Measurements from ENCODE around the gene ZNF808.
"Not testable (repeated sequence)": the region's sequence is repeated elsewhere in the genome, so short reads cannot be mapped to it uniquely, and the experiment has no call there.

ZNF808 gene

DNA sequence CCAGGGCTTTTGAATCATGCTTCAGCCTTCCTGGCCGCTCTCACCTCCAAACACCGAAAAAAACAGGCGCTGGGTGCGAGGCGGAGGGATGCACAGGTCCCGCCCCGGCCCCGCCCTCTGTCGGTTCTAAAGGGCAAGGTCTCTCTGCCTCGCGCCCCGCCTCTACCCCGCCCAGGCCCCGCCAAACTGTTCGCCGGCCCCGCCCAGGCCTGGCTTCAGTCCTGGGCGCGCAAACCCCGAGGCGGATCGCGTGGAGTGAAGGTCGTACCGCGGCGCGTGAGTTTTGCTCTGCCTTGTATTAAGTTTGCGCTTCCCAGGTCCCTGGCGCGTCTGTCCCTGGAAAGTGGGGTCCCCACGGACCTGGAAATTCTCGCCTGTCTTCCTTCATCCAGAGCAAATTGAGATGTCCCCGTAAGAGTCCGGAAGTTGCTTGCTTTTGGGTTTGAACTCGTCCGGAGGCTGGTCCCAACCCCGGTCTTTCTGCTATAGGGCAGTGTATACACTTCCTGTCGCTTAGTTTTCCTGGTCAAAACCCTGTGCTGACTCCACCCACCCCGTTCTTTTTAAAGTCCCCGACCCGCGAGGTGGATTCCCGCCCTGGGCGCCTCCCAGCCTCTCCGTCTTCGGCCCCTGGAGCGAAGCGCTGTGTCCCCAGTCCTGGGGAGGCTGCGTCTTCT is 8.4 kb downstream of the ZNF808 start:
- peak; percentile 79 to 90 (median 87) for DNase-seq (ENCODE audit: low read depth in 2 of 3, low spot score in 1 of 3)

DNA sequence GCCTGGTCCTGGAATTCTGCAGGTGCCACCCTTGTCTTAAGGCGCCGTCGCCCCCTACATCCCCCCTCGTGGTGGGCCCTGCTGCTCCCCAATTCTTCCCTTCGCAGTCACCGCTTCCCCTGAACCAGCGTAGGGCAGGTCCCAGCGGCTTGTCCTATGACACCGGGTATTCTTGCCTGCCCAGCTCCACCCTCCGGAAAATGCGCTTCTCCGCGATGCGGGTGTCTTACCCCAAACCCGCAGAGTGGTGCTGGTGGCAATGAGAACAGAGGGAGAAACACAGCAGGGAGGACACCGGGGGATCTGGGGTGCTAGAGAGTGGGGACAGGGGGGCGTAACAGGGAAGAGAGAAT is 9.0 kb downstream of the ZNF808 start:
- DNase-seq (ENCODE audit: low read depth in 2 of 3, low spot score in 1 of 3), result peak in 2 of 3 donors; percentile 6 to 42

DNA sequence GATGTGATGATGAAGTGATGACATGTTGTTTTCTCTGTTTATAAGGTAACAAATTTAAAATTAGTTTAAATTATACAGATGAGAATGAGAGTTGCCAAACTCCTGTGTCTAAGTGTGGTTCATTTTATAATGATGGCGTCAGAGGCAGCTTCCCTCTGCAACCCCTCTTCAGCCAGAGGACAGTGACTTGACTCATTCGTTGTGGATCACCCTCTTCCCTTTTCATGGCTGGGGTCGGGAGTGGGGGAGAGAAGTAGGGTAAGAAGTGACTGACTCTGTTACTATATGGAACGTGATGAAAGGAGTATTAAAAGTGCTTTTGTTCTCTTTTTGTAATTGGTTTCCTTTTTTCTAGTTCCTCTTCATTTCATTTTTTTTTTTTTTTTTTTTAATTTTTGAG is 11.3 kb downstream of the ZNF808 start:
- DNase-seq (ENCODE audit: low read depth in 2 of 3, low spot score in 1 of 3), result not testable (repeated sequence)

DNA sequence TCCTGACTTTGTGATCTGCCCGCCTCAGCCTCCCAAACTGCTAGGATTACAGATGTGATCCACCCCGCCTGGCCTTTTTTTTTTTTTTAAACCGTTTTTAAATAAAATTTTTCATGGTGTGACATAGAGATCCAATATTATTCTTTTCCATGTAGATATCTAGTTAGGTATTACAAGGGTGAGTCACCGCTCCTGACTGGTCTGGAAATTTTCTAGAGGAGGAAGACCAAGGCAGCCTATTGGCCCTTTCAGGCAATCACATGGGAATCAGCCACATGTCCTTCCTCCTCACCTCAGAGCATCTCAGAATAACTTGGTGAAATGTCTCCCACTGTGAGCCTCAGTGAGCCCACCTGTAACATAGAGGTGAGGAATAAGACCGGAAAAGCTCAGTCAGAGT is 13.7 kb downstream of the ZNF808 start:
- not testable (repeated sequence) for DNase-seq (ENCODE audit: low read depth in 2 of 3, low spot score in 1 of 3)

DNA sequence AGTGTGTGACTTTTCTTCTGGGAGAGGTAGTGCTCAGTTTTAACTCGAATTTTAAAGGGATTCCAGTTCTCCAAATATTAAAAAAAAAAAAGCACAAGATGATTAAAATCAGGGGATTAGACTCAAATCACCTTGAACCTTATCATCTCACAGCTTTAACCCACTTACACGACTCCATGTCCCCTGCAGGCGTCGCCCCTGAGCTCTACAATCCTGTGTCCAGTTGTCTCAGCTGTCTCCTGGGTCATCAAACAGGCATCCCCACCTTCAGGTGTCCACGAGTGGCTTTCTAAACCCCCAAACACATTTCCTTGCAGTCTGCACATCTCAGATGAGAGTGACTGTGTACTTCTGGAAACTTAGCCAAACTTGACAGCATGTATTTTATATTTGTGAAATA is 14.1 kb downstream of the ZNF808 start:
- DNase-seq (ENCODE audit: low read depth in 2 of 3, low spot score in 1 of 3), result no peak

DNA sequence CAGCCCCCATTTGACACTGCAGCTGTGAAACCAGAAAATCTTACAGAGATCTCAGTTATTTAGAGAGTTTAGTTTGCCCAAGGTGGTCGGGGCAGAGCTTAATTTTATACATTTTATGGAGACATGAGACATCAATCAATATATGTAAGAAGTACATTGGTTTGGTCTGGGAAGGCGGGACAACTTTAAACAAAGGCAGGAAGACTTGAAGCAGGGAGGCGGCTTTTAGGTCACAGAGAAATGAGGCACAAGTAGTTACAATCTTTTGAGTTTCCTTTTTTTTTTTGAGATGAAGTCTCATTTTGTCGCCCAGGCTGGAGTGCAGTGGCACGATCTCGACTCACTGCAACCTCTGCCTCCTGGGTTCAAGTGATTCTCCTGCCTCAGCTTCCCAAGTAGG is 15.1 kb downstream of the ZNF808 start:
- DNase-seq (ENCODE audit: low read depth in 2 of 3, low spot score in 1 of 3), result not testable (repeated sequence)

DNA sequence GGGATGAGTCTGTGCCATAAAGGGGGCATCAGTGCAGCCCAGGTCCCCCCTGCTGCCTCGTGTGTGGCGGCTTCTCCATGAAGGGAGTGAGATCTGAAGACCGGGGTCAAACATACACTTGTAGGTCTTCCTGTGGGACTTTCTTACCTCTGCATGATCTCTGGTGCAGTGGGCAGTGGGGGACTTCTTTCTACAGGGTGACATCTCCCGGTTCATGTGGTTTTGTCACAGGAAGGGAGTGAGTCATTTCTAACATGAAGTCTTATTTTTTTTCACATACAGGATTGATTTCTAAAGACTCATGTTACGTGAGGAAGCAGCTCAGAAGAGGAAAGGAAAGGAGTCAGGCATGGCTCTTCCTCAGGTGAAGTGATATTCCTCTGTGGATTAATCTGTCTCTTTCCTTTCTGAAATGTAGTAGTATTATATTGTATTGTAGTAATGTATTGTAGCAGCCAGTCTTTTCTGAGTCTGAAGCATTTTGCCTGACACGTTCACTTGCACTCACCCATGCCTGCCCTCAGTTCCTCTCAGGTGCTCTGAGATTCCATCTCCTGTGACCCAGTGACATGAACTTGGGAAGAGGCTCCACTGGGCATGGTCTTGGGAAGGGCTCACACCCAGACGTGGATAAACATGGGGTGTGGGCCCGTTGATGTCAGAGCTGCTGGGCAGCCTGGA is 15.7 kb downstream of the ZNF808 start:
- peak in 1 of 3 donors; percentile 9 for DNase-seq (ENCODE audit: low read depth in 2 of 3, low spot score in 1 of 3)

DNA sequence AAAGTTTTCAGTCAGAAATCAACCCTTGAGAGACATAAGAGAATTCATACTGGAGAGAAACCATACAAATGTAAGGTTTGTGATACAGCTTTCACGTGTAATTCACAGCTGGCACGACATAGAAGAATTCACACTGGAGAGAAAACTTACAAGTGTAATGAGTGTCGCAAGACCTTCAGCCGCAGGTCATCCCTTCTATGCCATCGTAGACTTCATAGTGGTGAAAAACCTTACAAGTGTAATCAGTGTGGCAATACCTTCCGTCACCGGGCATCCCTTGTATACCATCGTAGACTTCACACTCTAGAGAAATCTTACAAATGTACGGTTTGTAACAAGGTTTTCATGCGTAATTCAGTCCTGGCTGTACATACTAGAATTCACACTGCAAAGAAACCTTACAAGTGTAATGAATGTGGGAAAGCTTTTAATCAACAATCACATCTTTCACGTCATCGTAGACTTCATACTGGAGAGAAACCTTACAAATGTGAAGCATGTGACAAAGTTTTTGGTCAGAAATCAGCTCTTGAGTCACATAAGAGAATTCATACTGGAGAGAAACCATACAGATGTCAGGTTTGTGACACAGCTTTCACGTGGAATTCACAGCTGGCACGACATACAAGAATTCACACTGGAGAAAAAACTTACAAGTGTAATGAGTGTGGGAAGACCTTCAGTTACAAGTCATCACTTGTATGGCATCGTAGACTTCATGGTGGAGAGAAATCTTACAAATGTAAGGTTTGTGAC is 26.9 kb downstream of the ZNF808 start:
- no peak for DNase-seq (ENCODE audit: low read depth in 2 of 3, low spot score in 1 of 3)

DNA sequence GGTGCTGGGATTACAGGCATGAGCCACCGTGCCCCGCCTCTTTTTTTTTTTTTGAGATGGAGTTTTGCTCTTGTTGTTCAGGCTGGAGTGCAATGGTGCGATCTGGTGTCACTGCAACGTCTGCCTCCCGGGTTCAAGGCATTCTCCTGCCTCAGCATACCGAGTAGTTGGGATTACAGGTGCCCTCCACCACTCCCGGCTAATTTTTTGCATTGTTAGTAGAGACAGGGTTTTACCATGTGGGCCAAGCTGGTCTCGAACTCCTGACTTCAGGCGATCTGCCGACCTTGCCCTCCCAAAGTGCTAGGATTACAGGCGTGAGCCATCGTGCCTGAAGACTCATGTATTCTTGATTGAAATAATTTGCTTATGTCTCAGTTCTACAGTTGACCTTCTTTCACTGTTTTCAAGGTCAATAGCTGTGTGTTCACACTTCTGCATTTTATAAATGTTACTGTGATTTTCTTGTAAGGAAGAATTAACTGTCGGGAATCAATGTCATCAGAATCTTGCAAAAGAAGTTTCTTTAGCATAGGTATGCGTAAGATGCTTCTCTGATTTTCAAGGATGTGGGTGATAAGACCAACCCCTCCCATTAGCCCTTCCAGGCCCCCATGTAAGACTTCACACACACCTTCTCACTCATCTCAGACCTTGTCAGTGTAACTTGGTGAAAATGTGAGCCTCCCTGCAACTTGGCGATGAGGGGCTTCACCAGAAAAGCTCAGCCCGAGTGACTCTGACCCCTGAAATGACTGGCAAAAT is 29.9 kb downstream of the ZNF808 start:
- DNase-seq (ENCODE audit: low read depth in 2 of 3, low spot score in 1 of 3), result no peak

DNA sequence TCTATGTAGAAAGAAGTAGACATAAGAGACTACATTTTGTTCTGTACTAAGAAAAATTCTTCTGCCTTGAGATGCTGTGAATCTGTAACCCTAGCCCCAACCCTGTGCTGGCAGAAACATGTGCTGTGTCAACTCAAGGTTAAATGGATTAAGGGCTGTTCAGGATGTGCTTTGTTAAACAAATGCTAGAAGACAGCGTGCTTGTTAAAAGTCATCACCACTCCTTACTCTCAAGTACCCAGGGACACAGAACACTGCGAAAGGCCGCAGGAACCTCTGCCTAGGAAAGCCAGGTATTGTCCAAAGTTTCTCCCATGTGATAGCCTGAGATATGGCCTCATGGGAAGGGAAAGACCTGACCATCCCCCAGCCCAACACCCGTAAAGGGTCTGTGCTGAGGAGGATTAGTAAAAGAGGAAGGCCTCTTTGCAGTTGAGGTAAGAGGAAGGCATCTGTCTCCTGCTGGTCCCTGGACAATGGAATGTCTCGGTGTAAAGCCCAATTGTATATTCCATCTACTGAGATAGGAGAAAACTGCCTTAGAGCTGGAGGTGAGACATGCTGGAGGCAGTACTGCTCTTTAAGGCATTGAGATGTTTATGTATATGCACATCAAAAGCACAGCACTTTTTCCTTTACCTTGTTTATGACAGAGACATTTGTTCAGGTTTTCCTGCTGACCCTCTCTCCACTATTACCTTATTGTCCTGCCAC is 31.4 kb downstream of the ZNF808 start:
- not testable (repeated sequence) for DNase-seq (ENCODE audit: low read depth in 2 of 3, low spot score in 1 of 3)

DNA sequence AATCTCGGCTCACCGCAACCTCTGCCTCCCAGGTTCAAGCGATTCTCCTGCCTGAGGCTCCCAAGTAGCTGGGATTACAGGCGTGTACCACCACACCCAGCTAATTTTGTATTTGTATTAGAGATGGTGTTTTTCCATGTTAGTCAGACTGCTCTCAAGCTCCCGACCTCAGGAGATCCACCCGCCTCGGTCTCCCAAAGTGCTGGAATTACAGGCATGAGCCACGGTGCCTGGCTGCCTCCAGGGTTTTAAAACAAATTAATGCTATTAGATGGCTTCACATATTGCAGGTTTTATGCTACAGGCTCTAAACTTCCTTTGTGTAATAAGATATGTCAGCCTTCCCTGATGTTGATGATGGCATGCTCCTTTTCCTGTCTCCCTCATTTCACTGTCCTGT is 34.1 kb downstream of the ZNF808 start:
- not testable (repeated sequence) for DNase-seq (ENCODE audit: low read depth in 2 of 3, low spot score in 1 of 3)

DNA sequence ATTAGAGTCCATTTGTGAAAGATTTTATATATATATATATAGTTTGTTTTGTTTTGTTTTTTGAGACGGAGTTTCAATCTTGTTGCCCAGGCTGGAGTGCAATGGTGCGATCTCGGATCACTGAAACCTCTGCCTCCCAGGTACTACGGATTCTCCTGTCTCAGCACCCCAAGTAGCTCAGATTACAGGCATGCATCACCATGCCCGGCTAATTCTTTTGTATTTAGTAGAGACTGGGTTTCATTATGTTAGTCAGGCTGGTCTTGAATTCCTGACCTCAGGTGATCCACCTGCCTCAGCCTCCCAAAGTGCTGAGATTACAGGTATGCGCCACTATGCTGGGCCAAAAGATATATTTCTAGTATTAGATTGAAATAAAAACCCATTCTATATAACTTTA is 38.7 kb downstream of the ZNF808 start:
- no peak for DNase-seq (ENCODE audit: low read depth in 2 of 3, low spot score in 1 of 3)

DNA sequence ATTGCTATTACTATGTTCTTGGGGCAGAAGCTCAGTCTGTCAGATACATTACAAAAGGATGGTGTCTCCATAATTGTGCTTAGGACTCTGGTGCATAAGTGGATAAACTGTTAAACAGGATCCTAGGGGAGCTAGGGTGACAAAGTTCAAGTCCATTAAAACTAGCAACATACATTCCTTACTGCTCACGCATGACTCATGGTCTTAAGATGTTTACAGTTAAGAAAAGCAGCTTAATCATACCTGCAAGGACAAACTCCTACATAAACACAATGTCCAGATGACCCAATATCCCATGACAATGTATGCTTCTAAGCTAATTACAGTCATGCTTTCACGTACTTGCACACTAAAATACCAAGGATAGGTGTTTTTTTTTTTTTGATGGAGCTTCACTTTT is 39.1 kb downstream of the ZNF808 start:
- DNase-seq (ENCODE audit: low read depth in 2 of 3, low spot score in 1 of 3), result no peak

DNA sequence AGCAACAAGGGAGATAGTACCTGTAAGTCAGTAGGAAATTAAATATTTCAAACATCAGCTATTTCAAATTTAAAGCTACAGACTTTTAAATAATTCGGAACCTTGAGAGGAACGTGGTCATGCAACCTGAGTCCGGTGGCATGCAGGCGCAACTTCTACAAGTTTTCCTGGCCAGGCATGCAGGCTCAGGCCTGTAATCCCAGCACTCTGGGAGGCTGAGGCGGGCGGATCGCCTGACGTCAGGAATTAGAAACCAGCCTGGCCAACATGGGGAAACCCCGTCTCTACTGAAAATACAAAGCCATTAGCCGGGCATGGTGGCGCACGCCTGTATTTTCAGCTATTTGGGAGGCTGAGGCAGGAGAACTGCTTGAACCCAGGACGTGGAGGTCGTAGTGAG is 40.5 kb downstream of the ZNF808 start:
- DNase-seq (ENCODE audit: low read depth in 2 of 3, low spot score in 1 of 3), result no peak

DNA sequence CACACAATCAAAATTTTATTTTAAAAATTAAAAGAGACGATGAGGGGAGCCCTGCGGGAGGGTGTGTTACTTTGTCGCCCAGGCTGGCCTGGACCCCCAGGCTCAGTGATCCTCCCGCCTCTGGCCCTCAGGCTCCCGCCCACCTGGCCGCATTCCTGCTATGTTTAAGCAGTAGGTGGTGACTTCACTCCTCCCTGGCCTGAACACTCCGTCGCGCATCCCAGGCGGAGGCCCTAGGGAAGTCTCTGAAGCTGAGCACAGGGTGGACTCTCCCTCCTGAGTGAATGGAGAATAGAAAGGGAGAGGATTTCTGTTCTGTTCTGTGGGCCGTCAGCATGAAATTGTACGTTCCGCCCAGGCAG is 42.2 kb downstream of the ZNF808 start:
- not testable (repeated sequence) for DNase-seq (ENCODE audit: low read depth in 2 of 3, low spot score in 1 of 3)

DNA sequence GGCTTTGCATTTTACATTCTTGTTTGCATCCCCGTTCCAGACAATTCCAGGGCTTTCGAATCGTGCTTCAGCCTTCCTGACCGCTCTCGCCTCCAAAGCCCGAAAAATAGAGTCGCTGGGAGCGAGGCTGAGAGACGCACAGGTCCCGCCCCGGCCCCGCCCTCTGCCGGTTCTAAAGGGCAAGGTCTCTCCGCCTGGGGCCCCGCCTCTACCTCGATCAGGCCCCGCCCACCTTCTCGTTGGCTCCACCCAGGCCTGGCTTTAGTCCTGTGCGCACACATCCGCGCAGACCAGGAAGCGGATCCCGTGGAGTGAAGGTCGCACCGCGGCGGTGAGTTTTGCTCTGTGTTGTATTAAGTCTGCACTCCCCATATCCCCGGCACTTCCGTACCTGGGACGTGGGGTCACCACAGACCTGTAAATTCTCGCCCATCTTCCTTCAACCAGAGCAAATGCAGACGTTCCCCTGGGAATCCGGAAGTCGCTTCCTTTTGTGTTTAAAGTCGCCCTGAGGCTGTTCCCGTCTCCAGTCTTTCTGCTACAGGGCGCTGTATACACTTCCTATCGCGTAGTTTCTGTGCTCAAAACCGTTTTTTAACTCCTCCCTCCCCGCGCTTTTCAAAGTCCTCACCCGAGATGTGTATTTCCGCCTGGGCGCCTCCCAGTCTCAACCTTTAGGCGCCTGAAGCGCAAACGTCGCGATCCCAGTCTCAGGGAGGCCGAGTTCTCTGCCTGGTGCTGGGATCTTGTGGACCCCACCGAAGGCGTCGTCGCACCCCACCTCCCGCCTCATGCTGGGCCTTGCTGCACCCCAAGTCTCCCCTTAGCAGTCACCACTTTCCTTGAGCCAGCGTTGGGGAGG is 42.8 kb downstream of the ZNF808 start, which contains the start of gene ZNF701:
Gene ZNF701, plus strand, starts transcription at position 288 of the 862 bp plus-strand sequence. CDS start 3,861 bp downstream, outside the sequence.
- peak; percentile 88 to 96 (median 93) for DNase-seq (ENCODE audit: low read depth in 2 of 3, low spot score in 1 of 3)

DNA sequence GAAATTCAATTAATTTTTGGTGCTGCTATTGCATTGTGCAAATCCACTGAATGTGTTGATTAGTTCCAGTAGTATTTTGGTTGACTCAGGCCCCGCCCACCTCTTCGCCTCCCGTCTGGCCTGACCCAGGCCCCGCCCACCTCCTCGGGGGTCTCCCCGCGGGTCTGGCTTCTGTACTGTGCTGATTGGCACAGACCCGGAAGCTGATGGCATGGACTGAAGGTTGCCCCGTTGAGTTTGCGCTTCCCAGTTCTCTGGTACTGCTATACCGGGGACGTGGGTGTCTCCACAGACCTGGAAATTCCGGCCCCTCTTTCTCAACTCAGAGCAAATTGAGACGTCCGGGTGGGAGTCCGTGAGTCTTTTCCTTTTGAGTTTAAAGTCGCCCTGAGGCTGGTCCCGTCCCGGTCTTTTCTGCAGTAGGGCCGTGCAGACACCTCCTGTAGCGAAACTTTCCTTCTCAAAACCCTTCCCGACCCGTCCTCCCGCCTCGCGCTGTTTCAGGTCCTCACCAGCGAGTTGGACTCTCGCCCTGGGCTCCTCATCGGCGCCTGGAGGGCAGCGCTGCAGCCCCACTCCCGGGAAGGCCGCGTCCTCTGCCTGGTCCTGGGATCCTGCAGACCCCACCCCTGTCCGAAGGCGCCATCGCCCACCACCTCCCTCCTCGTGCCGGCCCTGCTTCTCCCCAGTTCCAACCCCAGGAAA is 57.4 kb downstream of the ZNF808 start:
- no peak for DNase-seq (ENCODE audit: low read depth in 2 of 3, low spot score in 1 of 3)

DNA sequence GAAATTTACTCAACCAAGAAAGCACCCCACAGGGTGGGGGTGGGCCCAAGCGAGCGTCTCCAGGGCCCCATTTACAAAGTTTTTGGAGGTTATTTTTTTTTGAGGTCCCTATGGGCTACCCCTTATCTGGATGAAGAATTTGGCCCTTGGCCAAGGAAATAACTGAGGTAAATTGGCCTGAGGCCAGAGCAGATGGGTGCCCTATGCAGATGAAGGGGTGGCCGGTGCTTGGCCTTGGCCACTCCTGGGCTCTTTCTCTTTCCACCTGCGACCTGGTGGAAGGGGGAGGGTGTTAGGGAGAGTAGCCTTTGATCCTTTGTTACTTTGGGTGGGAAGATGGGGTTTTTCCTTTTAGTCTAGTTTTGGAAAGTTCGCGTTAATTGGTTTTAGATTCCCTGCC is 58.1 kb downstream of the ZNF808 start:
- no peak for DNase-seq (ENCODE audit: low read depth in 2 of 3, low spot score in 1 of 3)

DNA sequence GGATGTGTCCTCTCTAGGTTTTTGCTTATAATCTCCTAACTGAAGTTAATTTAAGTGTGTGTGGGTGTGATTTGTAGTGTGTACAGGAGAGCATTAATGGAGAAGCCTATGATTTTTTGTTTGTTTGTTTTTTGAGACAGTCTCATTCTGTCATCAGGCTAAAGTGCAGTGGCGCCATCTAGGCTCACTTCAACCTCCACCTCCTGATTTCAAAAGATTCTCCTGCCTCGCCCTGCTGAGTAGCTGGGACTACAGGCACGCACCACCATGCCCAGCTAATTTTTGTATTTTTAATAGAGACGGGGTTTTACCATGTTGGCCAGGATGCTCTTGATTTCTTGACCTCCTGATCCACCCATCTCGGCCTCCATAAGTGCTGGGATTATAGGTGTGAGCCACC is 63.3 kb downstream of the ZNF808 start:
- DNase-seq (ENCODE audit: low read depth in 2 of 3, low spot score in 1 of 3), result no peak

All from stimulated activated CD4-positive, alpha-beta T cell treated with anti-CD3 and anti-CD28 coated beads, Interleukin-12 subunit alpha, Interleukin-12 subunit beta, amount 100 ng/mL, for 48 hours (primary cell).